ENCODE results near the gene MPEG1.

MPEG1 gene

DNA sequence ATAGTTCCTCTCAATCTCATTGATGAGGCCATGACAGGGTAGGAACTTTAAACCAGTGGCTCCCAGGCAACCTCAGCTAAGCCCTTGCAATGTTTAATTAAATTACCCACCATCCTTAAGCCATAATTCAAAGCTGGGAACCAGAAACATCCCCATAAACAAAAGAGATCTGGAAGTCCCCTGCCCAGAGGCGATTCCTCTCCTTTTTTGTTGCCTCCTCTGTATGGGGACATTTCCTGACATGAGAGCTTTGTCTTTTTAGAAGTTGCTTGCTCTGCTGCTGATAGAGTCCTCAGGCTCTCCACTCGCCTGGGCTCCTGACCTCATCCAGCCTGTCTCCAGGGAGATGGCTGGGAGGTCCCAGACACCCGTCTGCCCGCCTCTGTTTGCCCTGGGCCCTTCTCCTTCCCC is 37.6 kb downstream of the MPEG1 start:
- DNase-seq = no peak
- TF ChIP-seq GATA1 (IDR thresholded peaks at IDR 0.05; ENCODE audit: low read depth, low read length) (no peak), POLR2A (IDR thresholded peaks at IDR 0.05; ENCODE audit: low read length) (no peak)

DNA sequence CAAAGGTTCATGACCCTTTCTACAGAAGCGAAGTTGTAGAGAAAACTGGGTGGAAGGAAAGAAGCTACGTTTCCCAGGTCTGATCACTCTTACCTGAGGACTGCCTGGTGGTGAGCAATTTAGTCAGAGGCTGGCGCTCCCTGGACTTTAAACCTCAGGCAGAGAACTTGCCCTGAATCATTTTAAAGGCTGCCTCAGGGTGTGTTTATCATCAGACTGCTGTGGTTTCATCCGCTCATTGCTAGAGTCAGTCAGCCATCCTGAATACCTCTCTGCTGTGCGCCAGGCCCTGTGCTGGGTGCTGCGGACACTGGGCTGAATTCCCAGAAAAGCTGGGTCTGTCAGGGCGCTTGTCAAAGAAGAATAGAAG is 38.1 kb downstream of the MPEG1 start:
- TF ChIP-seq POLR2A (IDR thresholded peaks at IDR 0.05; ENCODE audit: low read length) = no peak
- no peak for TF ChIP-seq GATA1 (IDR thresholded peaks at IDR 0.05; ENCODE audit: low read depth, low read length)

GRCh38 chr11:59173964-59174663 is 38.6 kb downstream of the MPEG1 start:
- no peak for DNase-seq
- TF ChIP-seq GATA1 (IDR thresholded peaks at IDR 0.05; ENCODE audit: low read depth, low read length) = no peak
- TF ChIP-seq POLR2A (IDR thresholded peaks at IDR 0.05; ENCODE audit: low read length) = no peak

More for the DNA sequence above, 38.1 kb downstream of the MPEG1 start:
- no peak for DNase-seq

GRCh38 chr11:59173080-59173963 is 39.4 kb downstream of the MPEG1 start:
- no peak for DNase-seq

GRCh38 chr11:59172345-59173079 is 40.2 kb downstream of the MPEG1 start:
- no peak for DNase-seq
- TF ChIP-seq GATA1 (IDR thresholded peaks at IDR 0.05; ENCODE audit: low read depth, low read length) (no peak), POLR2A (IDR thresholded peaks at IDR 0.05; ENCODE audit: low read length) (no peak)

More at GRCh38 chr11:59173080-59173963, 39.4 kb downstream of the MPEG1 start:
- TF ChIP-seq GATA1 (IDR thresholded peaks at IDR 0.05; ENCODE audit: low read depth, low read length) (no peak), POLR2A (IDR thresholded peaks at IDR 0.05; ENCODE audit: low read length) (no peak)

- peak; percentile 89 to 93 for DNase-seq
- no peak for TF ChIP-seq GATA1 (IDR thresholded peaks at IDR 0.05; ENCODE audit: low read depth, low read length)
- no peak for TF ChIP-seq POLR2A (IDR thresholded peaks at IDR 0.05; ENCODE audit: low read length)
Measured at GRCh38 chr11:59171508-59172322, 41.0 kb downstream of the MPEG1 start, which contains the start of gene DTX4. Gene DTX4, plus strand, starts transcription at chr11:59172132. Its CDS starts 464 bp downstream, at chr11:59172596.

- no peak for DNase-seq
- no peak for TF ChIP-seq GATA1 (IDR thresholded peaks at IDR 0.05; ENCODE audit: low read depth, low read length)
- TF ChIP-seq POLR2A (IDR thresholded peaks at IDR 0.05; ENCODE audit: low read length) = no peak
Measured at GRCh38 chr11:59164028-59164427, 48.7 kb downstream of the MPEG1 start.
